Measurements from ENCODE around the gene FAM174C.
A peak's percentile ranks its signal among the peaks of the same experiment; 100 is the strongest.

Gene FAM174C

GRCh38 chr19:1273263-1274041, 1.9 kb upstream of the FAM174C start:
- no peak for DNase-seq (ENCODE audit: low spot score)

- no peak for DNase-seq (ENCODE audit: low spot score)
These were observed 1.1 kb upstream of the FAM174C start for GRCh38 chr19:1274081-1274851.

- DNase-seq (ENCODE audit: low spot score), result no peak
These were observed 474 bp upstream of the FAM174C start for GRCh38 chr19:1274852-1275259.

DNA sequence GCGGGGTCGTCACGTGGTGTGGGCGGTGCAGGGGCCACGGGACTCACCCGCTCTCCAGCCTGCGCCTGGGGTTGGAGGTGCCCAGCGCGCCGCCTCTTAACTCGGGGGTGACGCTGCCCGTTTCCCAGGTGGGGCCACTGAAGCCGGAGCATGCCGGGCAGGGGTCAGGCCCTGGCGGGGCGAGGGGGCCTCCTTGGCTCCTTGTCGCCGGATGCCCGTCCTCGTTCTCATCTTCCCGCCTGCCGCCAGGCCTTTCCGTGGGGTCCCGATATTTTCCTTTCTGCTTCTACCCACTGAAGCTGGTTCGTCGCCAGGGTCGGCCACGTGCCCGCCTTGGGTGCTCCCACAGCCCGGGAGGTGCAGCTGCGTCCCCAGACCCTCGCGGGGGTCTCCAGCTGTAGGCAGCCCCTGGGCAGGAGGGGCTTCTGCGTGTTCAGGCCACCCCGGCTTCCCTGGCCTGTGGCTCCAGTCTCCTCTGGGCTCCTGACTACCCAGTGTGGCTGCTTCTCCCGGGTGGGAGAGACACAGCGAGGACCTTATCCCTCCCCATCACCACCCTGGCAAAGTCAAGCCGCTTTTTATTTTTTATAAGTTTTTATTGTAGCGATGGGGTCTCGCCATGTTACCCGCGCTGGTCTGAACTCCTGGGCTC, 772 bp downstream of the FAM174C start:
- no peak for DNase-seq (ENCODE audit: low spot score)

- no peak for DNase-seq (ENCODE audit: low spot score)
These were observed 1.3 kb downstream of the FAM174C start for GRCh38 chr19:1276628-1277022.

- DNase-seq (ENCODE audit: low spot score), result no peak
These were observed 1.7 kb downstream of the FAM174C start for GRCh38 chr19:1277061-1277460.

GRCh38 chr19:1278074-1278473, 2.7 kb downstream of the FAM174C start:
- DNase-seq (ENCODE audit: low spot score), result no peak

DNA sequence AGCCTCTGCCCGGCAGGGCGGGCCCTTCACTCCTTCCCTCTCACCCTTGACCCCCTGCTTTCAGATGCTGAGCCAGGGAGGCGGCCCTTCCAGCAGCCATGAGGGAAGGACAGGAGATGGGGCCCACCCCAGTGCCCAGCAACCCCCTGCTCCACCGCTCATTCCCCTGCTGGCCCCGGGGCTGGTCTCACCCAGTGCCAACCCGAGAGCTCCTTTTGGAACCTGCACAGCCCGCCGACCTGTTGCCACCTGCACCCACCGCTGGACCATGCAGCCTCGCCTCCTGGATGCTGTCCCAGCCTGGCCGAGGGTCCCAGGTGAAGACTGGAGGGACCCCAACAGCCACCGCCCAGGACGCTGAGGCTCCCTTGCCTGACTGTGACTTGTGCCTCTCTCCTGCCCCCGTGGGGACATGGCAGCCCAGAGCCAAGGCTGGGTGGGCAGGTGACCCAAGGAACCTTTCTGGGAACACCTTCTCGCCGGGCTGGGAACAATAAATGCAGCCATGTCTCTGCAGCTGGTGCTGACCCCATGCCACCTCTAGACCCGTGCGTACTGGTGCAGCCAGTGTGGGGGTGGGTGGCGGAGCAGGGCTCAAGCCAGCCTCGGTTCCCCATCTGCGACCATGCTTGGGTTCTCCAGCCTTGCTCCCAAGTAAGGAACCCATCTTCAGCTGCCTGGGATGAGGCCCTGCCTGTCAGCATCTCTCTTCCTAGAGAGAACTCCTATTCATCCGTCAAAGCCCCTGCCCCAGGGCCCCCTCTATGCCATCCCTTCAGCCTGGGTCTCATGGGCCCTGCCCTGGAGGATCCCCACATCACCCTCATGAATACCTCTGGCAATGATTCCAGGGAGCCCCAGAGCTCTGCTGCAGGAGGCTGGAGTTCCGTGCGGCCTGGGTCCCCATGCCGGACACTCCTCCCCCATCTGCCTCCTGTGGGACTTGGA, 3.7 kb downstream of the FAM174C start:
- no peak for DNase-seq (ENCODE audit: low spot score)

DNA sequence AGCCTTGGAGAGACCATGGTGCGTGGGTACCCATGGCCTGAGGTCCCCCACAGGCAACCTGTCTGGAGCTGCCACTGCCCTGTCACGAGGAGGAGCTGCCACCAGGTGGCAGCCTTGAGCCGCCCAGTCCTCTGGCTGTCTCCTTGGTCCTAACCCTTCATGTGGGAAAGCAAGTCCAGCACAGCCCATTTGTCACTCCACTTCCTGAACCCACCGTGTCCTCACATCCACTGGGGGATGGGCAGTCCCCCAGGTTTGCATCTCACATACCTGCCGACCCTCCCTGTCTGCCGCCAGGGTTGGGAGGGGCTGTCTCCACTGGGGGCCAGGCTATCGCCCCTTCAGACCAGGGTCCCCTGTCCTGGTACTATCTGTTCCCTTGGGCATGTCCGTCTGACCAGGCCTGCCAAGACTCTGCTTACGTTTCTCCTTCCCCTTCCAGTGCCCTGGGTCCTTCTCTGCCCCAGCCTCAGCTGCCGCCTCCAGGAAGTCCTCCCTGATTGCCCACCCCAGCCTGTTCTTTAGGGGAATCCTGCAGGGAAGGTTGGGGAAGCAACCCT, 4.5 kb downstream of the FAM174C start:
- DNase-seq (ENCODE audit: low spot score), result peak; percentile 85

DNA sequence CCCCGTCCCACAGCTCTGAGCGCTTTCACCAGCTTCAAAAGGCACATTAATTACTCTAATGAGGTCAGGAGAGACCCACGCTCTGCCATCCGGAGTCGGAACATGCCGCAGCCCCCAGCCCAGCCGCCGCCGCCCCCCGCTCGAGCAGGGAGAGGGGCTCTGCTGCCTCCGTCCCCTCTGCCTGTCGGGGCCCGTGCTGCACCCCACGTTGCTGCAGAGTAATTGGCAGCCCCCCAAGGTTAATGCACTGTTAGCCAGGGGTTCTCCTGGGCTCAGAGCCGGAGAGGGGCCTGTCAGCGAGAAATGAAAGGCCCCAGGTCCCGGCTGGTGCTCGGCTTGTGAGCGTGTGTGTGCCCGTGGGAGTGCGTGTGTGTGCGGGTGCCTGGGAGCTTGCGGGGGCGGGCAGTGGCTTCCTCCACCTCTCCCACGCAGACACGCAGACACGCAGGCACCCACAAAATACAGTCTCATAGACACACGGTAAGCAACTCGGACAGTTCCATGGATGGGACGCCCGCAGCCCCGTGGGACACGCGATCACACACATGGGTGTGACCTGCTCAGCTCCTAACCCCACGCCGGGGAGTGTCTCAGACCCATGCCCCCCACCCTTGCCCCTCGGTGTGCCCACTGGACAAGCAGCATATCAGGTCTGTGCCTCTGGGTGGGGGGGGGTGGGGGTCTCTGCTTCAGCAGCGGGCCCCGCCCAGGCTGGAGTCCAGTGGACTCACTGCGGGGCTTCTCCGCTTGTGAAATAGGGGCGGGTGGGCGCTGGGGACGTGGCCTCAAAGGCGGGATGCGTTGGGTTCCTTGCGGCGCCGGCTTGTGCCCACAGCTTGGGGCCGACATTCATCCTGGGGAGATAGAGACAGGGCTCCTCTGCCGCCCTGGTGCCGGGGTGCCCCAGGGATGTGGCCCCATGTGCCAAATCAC, 5.6 kb downstream of the FAM174C start:
- DNase-seq (ENCODE audit: low spot score), result no peak

- no peak for DNase-seq (ENCODE audit: low spot score)
These were observed 6.4 kb downstream of the FAM174C start for GRCh38 chr19:1281569-1282287.

DNA sequence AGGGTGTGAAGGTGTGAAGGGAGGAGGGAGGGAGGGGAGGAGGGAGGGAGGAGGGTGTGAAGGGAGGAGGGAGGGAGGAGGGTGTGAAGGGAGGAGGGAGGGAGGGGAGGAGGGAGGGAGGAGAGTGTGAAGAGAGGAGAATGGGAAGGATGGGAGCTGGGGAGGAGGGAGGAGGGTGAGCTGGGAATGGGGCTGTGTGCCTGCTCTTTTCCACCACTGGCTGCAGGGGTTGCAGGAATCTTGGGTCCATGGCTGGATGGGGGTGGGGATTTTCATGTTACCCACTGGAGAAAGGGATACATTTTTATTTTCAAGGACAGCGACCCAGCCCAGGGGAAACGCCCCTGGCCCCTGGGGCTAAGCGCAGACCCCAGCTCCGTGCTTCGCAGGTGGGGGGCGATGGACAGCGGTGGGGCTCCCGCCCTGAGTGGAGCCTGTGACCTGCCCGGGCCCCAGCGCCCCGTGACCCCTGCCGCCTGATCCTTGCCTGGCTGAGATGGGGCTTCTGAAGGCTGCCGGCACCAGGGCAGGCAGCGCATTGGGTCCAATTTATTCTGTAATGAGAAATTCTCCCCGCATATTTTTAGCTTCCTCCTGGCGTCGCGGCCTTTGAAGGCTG, 7.4 kb downstream of the FAM174C start:
- DNase-seq (ENCODE audit: low spot score), result no peak

- no peak for DNase-seq (ENCODE audit: low spot score)
These were observed 8.0 kb downstream of the FAM174C start for GRCh38 chr19:1283207-1283916.

- no peak for DNase-seq (ENCODE audit: low spot score)
These were observed 8.6 kb downstream of the FAM174C start for GRCh38 chr19:1283917-1284292.

DNA sequence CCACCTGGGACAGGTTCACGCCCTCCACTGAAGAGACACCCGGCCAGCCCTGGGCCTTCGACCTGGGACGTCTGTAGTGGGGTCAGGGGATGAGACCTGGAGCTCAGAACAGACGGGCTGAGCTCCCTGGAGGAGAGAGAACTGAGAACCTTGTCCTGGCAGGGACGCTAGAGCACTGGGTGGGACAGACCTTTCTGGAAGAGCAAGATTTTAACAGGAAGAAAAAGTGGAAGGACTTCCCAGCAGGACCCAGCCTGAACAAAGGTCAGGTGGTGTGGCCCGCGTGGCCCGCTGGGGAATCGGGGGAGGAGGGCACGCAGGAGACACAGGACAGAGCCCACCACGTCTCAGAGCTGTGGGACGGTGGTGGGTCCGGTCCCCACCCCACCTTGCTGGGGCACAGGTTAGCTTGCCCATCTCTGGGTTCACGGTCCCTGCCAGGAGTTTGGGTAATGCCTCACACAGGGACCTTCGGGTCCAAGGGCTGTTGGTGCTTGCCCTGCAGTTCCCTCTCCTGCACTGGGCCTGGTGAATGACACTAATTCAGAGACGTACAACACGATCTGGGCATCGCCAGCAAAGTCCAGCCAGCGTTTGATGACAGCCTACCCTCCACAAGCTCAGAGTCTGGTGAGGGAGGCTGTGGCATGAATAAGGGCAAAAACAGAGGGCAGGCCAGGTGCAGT, 9.1 kb downstream of the FAM174C start:
- no peak for DNase-seq (ENCODE audit: low spot score)

GRCh38 chr19:1284979-1285736, 9.8 kb downstream of the FAM174C start:
- DNase-seq (ENCODE audit: low spot score), result no peak

DNA sequence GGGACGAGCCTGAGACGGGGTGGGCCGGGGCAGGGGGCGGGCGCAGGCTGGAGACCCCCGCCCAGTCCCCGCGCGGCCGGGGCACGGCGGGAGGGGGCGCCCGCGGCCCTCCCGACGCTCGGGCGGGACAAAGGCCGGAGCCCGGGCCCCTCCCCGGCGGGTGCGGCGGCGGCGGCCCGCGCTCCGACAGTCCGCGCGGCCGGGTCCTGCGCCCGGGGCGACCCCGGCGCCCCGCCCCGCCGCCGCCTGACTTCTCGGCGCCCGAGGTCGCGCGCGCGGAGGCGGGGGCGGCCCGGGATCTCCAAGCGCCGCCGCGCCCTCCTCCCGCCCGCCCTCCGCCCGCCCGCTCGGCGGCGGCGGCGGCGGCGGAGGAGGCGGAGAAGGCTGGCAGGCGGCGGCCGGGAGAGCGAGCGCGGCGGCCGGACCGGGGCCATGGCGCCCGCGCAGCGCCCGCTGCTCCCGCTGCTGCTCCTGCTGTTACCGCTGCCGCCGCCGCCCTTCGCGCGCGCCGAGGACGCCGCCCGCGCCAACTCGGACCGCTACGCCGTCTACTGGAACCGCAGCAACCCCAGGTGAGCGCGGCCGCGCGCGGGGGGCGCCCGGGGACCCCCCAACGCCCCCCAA, 10.5 kb downstream of the FAM174C start, which contains the start of gene EFNA2:
Gene EFNA2 (plus strand): TSS at position 137 of the 624 bp plus-strand sequence. CDS start 296 bp downstream, at position 433.
- no peak for DNase-seq (ENCODE audit: low spot score)

All from AG08395 (cell line).